Heart left ventricle (tissue), 16 donors: ENCODE measurements around the gene TINCR. TPM values are rescaled to one million over a fixed set of nuclear protein-coding genes. Genes with fewer than 3 reads are reported as not detected.
A peak's percentile ranks its signal among the peaks of the same experiment; 100 is the strongest.

ENCODE experiments used
- ATAC-seq, 4 donors: fragments of 200-7000 bp; cut with Tn5 transposase; one replicate each; pipeline ENCODE4 v1.9.1; 2020 to 2022; ENCODE audit warnings: moderate library complexity in 4 of 4, mild to moderate bottlenecking in 3 of 4, moderate number of reproducible peaks in 1 of 4
- DNase-seq, 5 donors: peaks; one replicate each; pipeline ENCODE4 v3.0.0-alpha.2; 2020
- H3K27ac ChIP-seq, 12 donors: fragments of 200-600 bp; sonication (generic) in 4 of 12; one replicate each; pipeline versions ENCODE4 v1.5.0 to v1.8.0; 2016 to 2022; ENCODE audit warnings: mild to moderate bottlenecking in 2 of 12
- H3K27me3 ChIP-seq, 9 donors: fragments of 200-600 bp; sonication (generic) in 2 of 9; one replicate each; pipeline versions ENCODE4 v1.5.1 to v1.8.0; 2016 to 2022; ENCODE audit warnings: mild to moderate bottlenecking in 3 of 9
- H3K36me3 ChIP-seq, 9 donors: fragments of 200-600 bp; sonication (generic) in 2 of 9; one replicate each; pipeline versions ENCODE4 v1.5.0 to v1.8.0; 2018 to 2022; ENCODE audit warnings: mild to moderate bottlenecking in 2 of 9
- H3K4me1 ChIP-seq, 12 donors: fragments of 200-600 bp; sonication (generic) in 4 of 12; one replicate each; pipeline versions ENCODE4 v1.5.0 to v1.8.0; 2016 to 2022; ENCODE audit warnings: mild to moderate bottlenecking in 3 of 12
- H3K4me3 ChIP-seq, 12 donors: fragments of 200-600 bp; sonication (generic) in 4 of 12; one replicate each; pipeline versions ENCODE4 v1.5.0 to v1.8.0; 2017 to 2022; ENCODE audit warnings: mild to moderate bottlenecking in 9 of 12, moderate library complexity in 4 of 12
- H3K9me3 ChIP-seq, 12 donors: fragments of 200-600 bp; sonication (generic) in 4 of 12; one replicate each; pipeline versions ENCODE4 v1.5.0 to v1.8.0; 2016 to 2022; ENCODE audit warnings: mild to moderate bottlenecking in 1 of 12
- POLR2A ChIP-seq, 2 donors: fragments of 450-650 bp; IDR thresholded peaks; one replicate each; pipeline ENCODE4 v1.6.1; 2017; ENCODE audit warnings: antibody characterized with exemption in 2 of 2, mild to moderate bottlenecking in 2 of 2, moderate library complexity in 2 of 2
- WGBS, 4 donors: extraction: QIAGEN DNeasy Blood & Tissue Kit in 2 of 4; methylation state at CpG; one replicate each; pipeline versions ENCODE4 v1.1.5 to v1.1.7; 2013 to 2018; 5-methylcytosine and 5-hydroxymethylcytosine counted together
- intact Hi-C, 10 donors: fragments of 100-400 bp; cut with DNase I; formaldehyde crosslinking; loops; one replicate each; pipeline versions ENCODE4 v1.11.1 to v1.14.2; 2022
- polyA plus RNA-seq, 2 donors: library from polyadenylated mRNA; stranded (reverse); fragments of 200-250 nt; gene quantifications; one replicate each; pipeline ENCODE4 v1.2.3, GENCODE V29; 2013
- total RNA-seq, 9 donors: library from RNA; depleted of rRNA in 2 of 9; stranded (reverse); fragments of >200 nt in 2 of 9; fragmentation: NEBNext Ultra II Directional in 3 of 9; extraction: Animal tissue kit (Norgen Biotek cat#: 25700) in 3 of 9; gene quantifications; one replicate each; pipeline versions ENCODE4 v1.1.0 to v1.2.4, GENCODE V29; 2016 to 2023
- TF ChIP-seq, protein P1 (sequence below), 12 donors: fragments of 200-600 bp; sonication (generic) in 4 of 12; IDR thresholded peaks; one replicate each; pipeline versions ENCODE4 v1.5.0 to v1.8.0; 2018 to 2022; ENCODE audit warnings: antibody characterized with exemption in 12 of 12, mild to moderate bottlenecking in 5 of 12
- donor health status: ischemic (EF 13 %, LVEDD 7.1; RV severe dilation, severe dysfunction).
- donor health status: healthy with polysubstance abuse.
- donor health status: DM: no; HTN: yes; CAD: no.
- donor health status: DM: no; HTN: no; CAD: no.
- donor health status: ischemic (EF 25% LVEDD 6.9; RV normal size, moderate dysfunction).
- donor health status: ischemic (EF 25% LVEDD 5.7; RV mildly dilated, moderate dysfunction).
- donor health status: healthy.
- donor health status: DM: yes; HTN: yes; CAD: no.
- donor health status: ischemic (EF 35%, LVEDD 5.7; RV mildly dilated, moderate dysfunction).
- donor health status: nonischemic (EF 11% LVEDD 7.7; RV severe dilation, severe dysfunction).
- donor health status: DM: yes; HTN: yes; CAD: no.
- donor health status: PGD.
- donor health status: ischemic (EF 29% LVEDD 5.4; RV normal size, mild dysfunction).
- donor health status: nonischemic (EF 23%, LVEDD 6.1; RV moderate dilation, normal function).

Gene TINCR
- total and polyA plus RNA-seq, 11 donors, result 0.07 to 0.44 (median 0.19) TPM; not detected in 6

DNA sequence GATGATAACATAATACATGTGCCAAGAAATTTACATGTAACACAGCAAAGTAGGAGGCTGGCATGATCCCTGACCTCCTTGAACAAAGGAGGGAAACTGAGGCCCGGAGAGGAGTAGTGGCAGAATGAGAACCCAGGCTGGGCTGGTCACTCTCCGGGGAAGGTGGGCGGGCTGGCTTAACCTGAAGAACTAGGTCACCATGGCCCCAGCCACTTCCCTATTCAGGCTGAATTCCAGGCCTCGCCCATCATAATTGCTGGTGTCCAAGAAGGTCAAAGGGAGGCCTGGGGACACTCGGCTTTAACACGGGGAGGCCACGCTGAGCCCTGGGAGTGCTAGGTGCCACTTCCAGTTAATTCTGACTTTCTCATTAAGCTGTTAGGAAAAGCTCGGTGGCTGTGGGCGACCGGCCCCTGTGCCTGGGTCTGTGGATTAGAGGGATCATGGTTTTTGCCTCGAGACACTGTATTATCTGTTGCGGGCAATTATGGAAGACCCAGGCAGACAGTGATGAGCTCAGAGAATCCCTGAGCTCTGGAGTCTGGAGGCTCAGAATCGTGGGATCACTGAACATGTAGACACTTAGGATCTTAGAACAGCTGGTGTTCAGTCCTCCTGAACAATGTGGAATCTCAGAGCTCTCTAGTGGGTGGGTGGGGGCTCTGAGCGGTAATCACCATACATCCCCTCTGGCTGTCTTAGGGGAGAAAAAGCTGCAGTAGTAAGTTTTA, 5.0 kb upstream of the TINCR start:
- DNase-seq, result no peak
- Histone ChIP-seq H3K27me3 (peaks cover under 1 to 17% (median 9%) of the 10 kb centered on the region in 9 donors), H3K9me3 (peaks cover 0 to 16% (median 0%) of the 10 kb centered on the region in 12 donors), H3K4me3 (no peak overlapping the region), H3K36me3 (no peaks in the 10 kb centered on the region), H3K4me1 (peaks cover 0 to under 1% (median 0%) of the 10 kb centered on the region in 12 donors), H3K27ac (no peak overlapping the region)
- intact Hi-C loops, result loop anchor here in 1 of 10 donors (10.0 kb wide), 1 partner anchor 518 kb away; no protein-coding TSS in a partner anchor
- no peak for ATAC-seq
- 74 to 76% (median 75%) methylated on average over 14 of the region's 14 CpGs for WGBS, 4 donors
- TF ChIP-seq, protein P1, sequence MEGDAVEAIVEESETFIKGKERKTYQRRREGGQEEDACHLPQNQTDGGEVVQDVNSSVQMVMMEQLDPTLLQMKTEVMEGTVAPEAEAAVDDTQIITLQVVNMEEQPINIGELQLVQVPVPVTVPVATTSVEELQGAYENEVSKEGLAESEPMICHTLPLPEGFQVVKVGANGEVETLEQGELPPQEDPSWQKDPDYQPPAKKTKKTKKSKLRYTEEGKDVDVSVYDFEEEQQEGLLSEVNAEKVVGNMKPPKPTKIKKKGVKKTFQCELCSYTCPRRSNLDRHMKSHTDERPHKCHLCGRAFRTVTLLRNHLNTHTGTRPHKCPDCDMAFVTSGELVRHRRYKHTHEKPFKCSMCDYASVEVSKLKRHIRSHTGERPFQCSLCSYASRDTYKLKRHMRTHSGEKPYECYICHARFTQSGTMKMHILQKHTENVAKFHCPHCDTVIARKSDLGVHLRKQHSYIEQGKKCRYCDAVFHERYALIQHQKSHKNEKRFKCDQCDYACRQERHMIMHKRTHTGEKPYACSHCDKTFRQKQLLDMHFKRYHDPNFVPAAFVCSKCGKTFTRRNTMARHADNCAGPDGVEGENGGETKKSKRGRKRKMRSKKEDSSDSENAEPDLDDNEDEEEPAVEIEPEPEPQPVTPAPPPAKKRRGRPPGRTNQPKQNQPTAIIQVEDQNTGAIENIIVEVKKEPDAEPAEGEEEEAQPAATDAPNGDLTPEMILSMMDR (IDR thresholded peaks at IDR 0.05), result no peak
- TF ChIP-seq POLR2A (IDR thresholded peaks at IDR 0.05), result no peak

DNA sequence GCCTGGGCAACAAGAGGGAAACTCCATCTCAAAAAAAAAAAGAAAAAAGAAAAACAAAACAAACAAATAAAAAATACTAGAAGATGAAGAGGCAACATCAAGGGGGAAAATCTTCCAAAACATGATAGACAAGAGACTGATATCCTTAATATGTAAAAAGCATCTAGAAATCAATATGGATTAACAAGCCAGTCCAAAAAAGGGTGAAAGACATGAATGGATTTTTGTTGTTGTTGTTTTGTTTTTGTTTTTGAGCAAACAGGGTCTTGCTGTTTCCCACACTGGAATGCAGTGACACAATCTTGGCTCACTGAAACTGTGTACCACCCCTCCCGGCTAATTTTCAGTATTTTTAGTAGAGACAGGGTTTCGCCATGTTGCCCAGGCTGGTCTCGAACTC, 4.0 kb upstream of the TINCR start:
- TF ChIP-seq, protein P1 (IDR thresholded peaks at IDR 0.05), result no peak
- TF ChIP-seq POLR2A (IDR thresholded peaks at IDR 0.05), result no peak
- intact Hi-C loops, result loop anchor here in 1 of 10 donors (10.0 kb wide), 1 partner anchor 517 kb away; no protein-coding TSS in a partner anchor

GRCh38 chr19:5567970-5568407, 236 bp upstream of the TINCR start:
- intact Hi-C loops, result no loop called here
- TF ChIP-seq, protein P1 (IDR thresholded peaks at IDR 0.05), result no peak
- TF ChIP-seq POLR2A (IDR thresholded peaks at IDR 0.05), result no peak
- DNase-seq, result no peak

More for the DNA sequence above, 4.0 kb upstream of the TINCR start:
- peaks cover 0 to 5% (median 0%) of the 10 kb centered on the region in 12 donors for H3K4me1 ChIP-seq
- no peak for DNase-seq
- peaks cover 7 to 26% (median 14%) of the 10 kb centered on the region in 9 donors for H3K27me3 ChIP-seq
- 91 to 98% (median 98%) methylated on average over 3 of the region's 3 CpGs for WGBS, 4 donors
- no peak overlapping the region for H3K4me3 ChIP-seq
- ATAC-seq, result no peak
- no peaks in the 10 kb centered on the region for H3K36me3 ChIP-seq
- H3K9me3 ChIP-seq, result peaks cover 0 to 16% (median 0%) of the 10 kb centered on the region in 12 donors
- H3K27ac ChIP-seq, result no peak overlapping the region

GRCh38 chr19:5564930-5565329, 2.8 kb downstream of the TINCR start:
- Histone ChIP-seq H3K4me1 (peaks cover 0 to 5% (median 0%) of the 10 kb centered on the region in 12 donors), H3K27ac (no peak overlapping the region), H3K9me3 (peaks cover 0 to 12% (median 4%) of the 10 kb centered on the region in 12 donors), H3K36me3 (no peaks in the 10 kb centered on the region), H3K27me3 (peaks cover 7 to 75% (median 23%) of the 10 kb centered on the region in 9 donors), H3K4me3 (no peak overlapping the region)
- ATAC-seq, result no peak
- no peak for TF ChIP-seq POLR2A (IDR thresholded peaks at IDR 0.05)
- TF ChIP-seq, protein P1 (IDR thresholded peaks at IDR 0.05), result no peak
- 68 to 77% (median 72%) methylated on average over 7 of the region's 7 CpGs for WGBS, 4 donors
- no peak for DNase-seq
- intact Hi-C loops, result no loop called here

More at GRCh38 chr19:5567970-5568407, 236 bp upstream of the TINCR start:
- H3K9me3 ChIP-seq, result peaks cover 0 to 10% (median 0%) of the 10 kb centered on the region in 12 donors
- peak overlapping the region in 1 of 12 donors; percentile 32 for H3K4me3 ChIP-seq
- peaks cover 7 to 53% (median 23%) of the 10 kb centered on the region in 9 donors for H3K27me3 ChIP-seq
- H3K36me3 ChIP-seq, result no peaks in the 10 kb centered on the region
- peaks cover 0 to 5% (median 0%) of the 10 kb centered on the region in 12 donors for H3K4me1 ChIP-seq
- peak in 1 of 4 donors; percentile 39 for ATAC-seq
- 18 to 77% (median 37%) methylated on average over 5 to 40 of the region's 40 CpGs for WGBS, 4 donors
- H3K27ac ChIP-seq, result no peak overlapping the region
